SK-N-SH (cell line): ENCODE measurements around the gene ZSCAN25. TPM values are rescaled to one million over a fixed set of nuclear protein-coding genes. Genes with fewer than 3 reads are reported as not detected.

Experiments
- CTCF ChIA-PET: fragments of 300-600, 350-600 bp; formaldehyde crosslinking; extraction: SDS; loops from one replicate; lab custom pipeline; 2021; lab: Yijun Ruan, JAX
- POLR2A ChIA-PET: fragments of 350-600 bp; sonication (Branson Sonifier 250); formaldehyde crosslinking; extraction: SDS; loops from one replicate; lab custom pipeline; 2020; ENCODE audit warnings: antibody characterized with exemption, inconsistent platforms; lab: Yijun Ruan, JAX
- DNase-seq: peaks from one replicate; pipeline ENCODE4 v3.0.0; 2012
- H2AFZ ChIP-seq: fragments of 200-600 bp; sonication (generic); 2 replicates; pipeline ENCODE4 v1.8.1; 2016; ENCODE audit warnings: antibody characterized with exemption, mild to moderate bottlenecking, low read depth
- H3F3A ChIP-seq: fragments of 200-600 bp; sonication (generic); replicated peaks from 2 replicates; pipeline ENCODE3; 2016; ENCODE audit warnings: antibody characterized with exemption, mild to moderate bottlenecking; ENCODE audit not compliant: insufficient read depth
- H3K27ac ChIP-seq, 2 experiments: fragments of 200-500 bp in 1 of 2; fragments of 200-600 bp in 1 of 2; sonication (Bioruptor generic) in 1 of 2; sonication (generic), shearing (Covaris generic) in 1 of 2; 2 replicates each; pipeline versions ENCODE4 v1.5.1 to v1.6.1; 2014 to 2016; ENCODE audit warnings: low read depth in 2 of 2, inconsistent platforms in 1 of 2, low read length in 1 of 2, mild to moderate bottlenecking in 1 of 2, mixed read lengths in 1 of 2
- H3K27me3 ChIP-seq: fragments of 200-600 bp; sonication (generic), shearing (Covaris generic); 2 replicates; pipeline ENCODE4 v1.6.1; 2016; ENCODE audit warnings: mixed run types; ENCODE audit not compliant: insufficient read depth
- H3K36me3 ChIP-seq, 2 experiments: fragments of 200-500 bp in 1 of 2; fragments of 200-600 bp in 1 of 2; sonication (Bioruptor generic) in 1 of 2; sonication (generic) in 1 of 2; replicated peaks in 1 of 2; 2 replicates each; pipeline versions ENCODE3 to v1.5.1; 2014 to 2016; ENCODE audit warnings: low read length in 1 of 2, mild to moderate bottlenecking in 1 of 2; ENCODE audit not compliant: insufficient read depth in 2 of 2, control insufficient read depth in 1 of 2
- H3K4me1 ChIP-seq, 2 experiments: fragments of 200-500 bp in 1 of 2; fragments of 200-600 bp in 1 of 2; sonication (Bioruptor generic) in 1 of 2; sonication (generic), shearing (Covaris generic) in 1 of 2; 2 replicates each; pipeline versions ENCODE4 v1.5.1 to v1.6.1; 2014 to 2016; ENCODE audit warnings: low read depth in 1 of 2, low read length in 1 of 2, mixed run types in 1 of 2; ENCODE audit not compliant: insufficient read depth in 2 of 2, control insufficient read depth in 1 of 2
- H3K4me2 ChIP-seq: fragments of 200-600 bp; sonication (generic), shearing (Covaris generic); 2 replicates; pipeline ENCODE4 v1.6.1; 2017; ENCODE audit warnings: mixed run types
- H3K4me3 ChIP-seq, 2 experiments: fragments of 200-500 bp in 1 of 2; fragments of 200-600 bp in 1 of 2; sonication (Bioruptor generic) in 1 of 2; sonication (generic), shearing (Covaris generic) in 1 of 2; 2 replicates each; pipeline versions ENCODE4 v1.5.1 to v1.8.1; 2014 to 2016; ENCODE audit warnings: low read depth in 2 of 2, inconsistent platforms in 1 of 2, low read length in 1 of 2, mild to moderate bottlenecking in 1 of 2, mixed read lengths in 1 of 2, moderate library complexity in 1 of 2
- H3K79me2 ChIP-seq: fragments of 200-600 bp; sonication (generic); 2 replicates; pipeline ENCODE4 v1.8.1; 2017; ENCODE audit warnings: mild to moderate bottlenecking; ENCODE audit not compliant: insufficient read depth
- H3K9ac ChIP-seq: fragments of 200-600 bp; sonication (generic); 2 replicates; pipeline ENCODE4 v1.6.1; 2017; ENCODE audit warnings: mixed run types
- H3K9me2 ChIP-seq: fragments of 200-600 bp; sonication (generic); 2 replicates; pipeline ENCODE4 v1.6.1; 2017; ENCODE audit warnings: mixed run types
- H3K9me3 ChIP-seq: fragments of 200-600 bp; sonication (generic); 2 replicates; pipeline ENCODE4 v1.6.1; 2017; ENCODE audit warnings: mixed run types, mild to moderate bottlenecking, moderate library complexity
- H4K20me1 ChIP-seq: fragments of 200-600 bp; sonication (generic); 2 replicates; pipeline ENCODE4 v1.6.1; 2017; ENCODE audit warnings: mild to moderate bottlenecking, mixed run types; ENCODE audit not compliant: insufficient read depth
- CHD2 ChIP-seq: fragments of 150-350 bp; IDR thresholded peaks from 2 replicates; pipeline ENCODE4 v1.6.1; 2018; ENCODE audit warnings: low read length; ENCODE audit not compliant: partially characterized antibody
- CTCF ChIP-seq: fragments of 200-600 bp; sonication (generic); IDR thresholded peaks from 2 replicates; pipeline ENCODE4 v1.6.1; 2017; ENCODE audit warnings: antibody characterized with exemption, mild to moderate bottlenecking, moderate library complexity
- EP300 ChIP-seq, 2 experiments: IDR thresholded peaks; 2 replicates each; pipeline versions ENCODE4 v1.4.0 to v1.6.1; 2012; ENCODE audit warnings: borderline replicate concordance in 1 of 2, low read depth in 1 of 2, low read length in 1 of 2
- FOSL2 ChIP-seq: IDR thresholded peaks from 2 replicates; pipeline ENCODE4 v1.4.0; 2012; ENCODE audit warnings: low read depth, mild to moderate bottlenecking, moderate library complexity, borderline replicate concordance
- JUND ChIP-seq: IDR thresholded peaks from 2 replicates; pipeline ENCODE4 v1.4.0; 2012
- MXI1 ChIP-seq: IDR thresholded peaks from 2 replicates; pipeline ENCODE4 v1.6.1; 2012; ENCODE audit warnings: mild to moderate bottlenecking, low read depth, low read length, improper control_type of control experiment
- NFIC ChIP-seq: IDR thresholded peaks from 2 replicates; pipeline ENCODE4 v1.4.0; 2012; ENCODE audit warnings: borderline replicate concordance
- NRF1 ChIP-seq: IDR thresholded peaks from 2 replicates; pipeline ENCODE4 v1.6.1; 2012; ENCODE audit warnings: low read depth, mild to moderate bottlenecking, low read length
- SIN3A ChIP-seq: IDR thresholded peaks from 2 replicates; pipeline ENCODE4 v1.6.1; 2012; ENCODE audit warnings: low read depth, mild to moderate bottlenecking, low read length, moderate library complexity, borderline replicate concordance
- TEAD4 ChIP-seq: IDR thresholded peaks from 2 replicates; pipeline ENCODE4 v1.4.0; 2012; ENCODE audit warnings: mild to moderate bottlenecking, borderline replicate concordance; ENCODE audit not compliant: insufficient read depth
- USF1 ChIP-seq: IDR thresholded peaks from 2 replicates; pipeline ENCODE4 v1.4.0; 2012; ENCODE audit warnings: low read depth, borderline replicate concordance
- WGBS: methylation state at CpG from one replicate; pipeline ENCODE4 v1.1.6; 2017; ENCODE audit warnings: low lambda C conversion rate; 5-methylcytosine and 5-hydroxymethylcytosine counted together
- polyA plus RNA-seq, 3 experiments: library from polyadenylated mRNA; depleted of rRNA; stranded (reverse); fragments of >200 nt; gene quantifications; 2 replicates each; pipeline ENCODE4 v1.2.3, GENCODE V29; 2012
- TF ChIP-seq, protein P1 (sequence below): IDR thresholded peaks from 2 replicates; pipeline ENCODE4 v1.4.0; 2012; ENCODE audit warnings: low read depth, borderline replicate concordance
- TF ChIP-seq, protein P2 (sequence below): IDR thresholded peaks from 2 replicates; pipeline ENCODE4 v1.4.0; 2012; ENCODE audit warnings: low read depth
- TF ChIP-seq, protein P3 (sequence below): IDR thresholded peaks from 2 replicates; pipeline ENCODE4 v1.6.1; 2012; ENCODE audit warnings: mild to moderate bottlenecking, low read depth, low read length, moderate library complexity

The ZSCAN25 gene
- polyA plus RNA-seq, 1 of the 3 experiments (the other 2 are of a cell fraction) = 14.9 TPM

DNA sequence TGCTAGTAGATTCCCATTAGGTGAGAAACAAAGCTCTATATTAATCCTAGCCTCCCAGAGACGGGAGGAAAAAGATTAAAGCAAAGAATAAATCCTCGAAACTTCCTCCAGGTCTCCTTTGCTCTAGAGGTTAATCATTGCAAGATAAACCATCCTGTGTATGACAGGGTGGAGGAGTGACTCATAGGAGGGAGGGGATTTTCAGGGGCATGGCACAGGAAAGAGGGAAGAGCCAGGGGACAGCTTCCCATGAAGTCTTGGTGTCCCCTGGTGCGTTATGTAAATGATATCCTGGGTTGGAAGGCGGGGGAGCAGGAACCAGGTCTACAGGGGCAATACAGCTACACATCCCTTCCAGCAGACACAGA, 62.3 kb downstream of the ZSCAN25 start (continued):
- TF ChIP-seq MXI1 (no peak), USF1 (no peak), NFIC (no peak), FOSL2 (peak; percentile 34; the same call in 1 of the 2 replicates), CTCF (no peak), JUND (peak; percentile 25; the same call in 1 of the 2 replicates), TEAD4 (no peak)

DNA sequence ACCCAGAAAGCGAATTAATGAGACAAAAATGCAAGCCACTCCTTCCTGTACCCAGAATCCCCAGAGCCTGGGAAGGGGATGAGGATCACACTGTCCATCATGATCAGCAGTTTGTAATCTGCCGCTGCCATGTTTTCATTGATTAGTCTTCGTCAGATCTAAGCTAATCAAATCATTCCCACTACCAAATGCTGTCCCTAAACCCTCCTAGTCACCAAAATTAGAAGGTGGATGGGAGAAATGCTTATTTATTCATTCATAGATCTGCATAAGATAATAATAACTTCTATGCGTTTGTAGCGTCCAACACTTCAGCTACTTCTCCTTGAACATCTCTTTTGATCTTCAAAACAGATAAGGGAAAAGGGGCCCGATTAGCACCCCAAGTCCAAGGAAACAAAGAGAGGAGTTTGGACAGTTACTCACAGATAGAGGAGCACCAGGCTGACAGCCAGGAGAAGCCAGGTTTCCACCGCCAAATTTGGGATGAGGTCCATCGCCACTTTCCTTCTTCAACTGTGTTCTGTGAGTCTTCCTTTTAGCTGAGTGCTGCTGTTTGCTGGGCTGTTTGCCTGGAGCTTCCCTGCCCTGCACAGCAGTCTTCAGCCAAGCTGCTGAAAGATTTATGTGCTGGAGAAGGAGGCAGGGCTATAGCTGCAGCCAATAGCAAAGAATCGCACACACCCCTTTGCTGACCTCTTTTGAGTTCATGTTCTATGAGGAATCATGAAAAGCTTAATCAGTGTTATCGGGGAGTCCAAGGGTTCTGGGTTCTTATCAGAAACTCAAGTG, 62.9 kb downstream of the ZSCAN25 start, which contains the start of gene CYP3A5:
Gene CYP3A5, minus strand, starts transcription at position 597 of the 792 bp plus-strand sequence. Its CDS starts 100 bp downstream, at position 497.
- H3K27me3 ChIP-seq = no peaks in the 10 kb centered on the region
- H3K4me2 ChIP-seq = peak within 1 kb of the TSS; percentile 21
- no peak within 1 kb of the TSS for H2AFZ ChIP-seq
- no peaks in the 10 kb centered on the region for H3K9me3 ChIP-seq
- no peak within 1 kb of the TSS for H3K9ac ChIP-seq
- H4K20me1 ChIP-seq = no peaks in the 10 kb centered on the region
- CTCF ChIA-PET = interaction anchor here (0.8 to 1.4 kb wide), 3 partner anchors 8 to 63 kb away, joined by 3 to 5 read pairs (median 3); partner anchors contain the start of gene ZSCAN25
- TF ChIP-seq EP300 (IDR thresholded peaks at IDR 0.05; ENCODE audit: borderline replicate concordance in 1 of 2, low read depth in 1 of 2, low read length in 1 of 2) (no peak), NRF1 (no peak), CHD2 (no peak), NFIC (no peak), USF1 (no peak), MXI1 (no peak), CTCF (no peak), SIN3A (no peak)
- TF ChIP-seq, protein P1, sequence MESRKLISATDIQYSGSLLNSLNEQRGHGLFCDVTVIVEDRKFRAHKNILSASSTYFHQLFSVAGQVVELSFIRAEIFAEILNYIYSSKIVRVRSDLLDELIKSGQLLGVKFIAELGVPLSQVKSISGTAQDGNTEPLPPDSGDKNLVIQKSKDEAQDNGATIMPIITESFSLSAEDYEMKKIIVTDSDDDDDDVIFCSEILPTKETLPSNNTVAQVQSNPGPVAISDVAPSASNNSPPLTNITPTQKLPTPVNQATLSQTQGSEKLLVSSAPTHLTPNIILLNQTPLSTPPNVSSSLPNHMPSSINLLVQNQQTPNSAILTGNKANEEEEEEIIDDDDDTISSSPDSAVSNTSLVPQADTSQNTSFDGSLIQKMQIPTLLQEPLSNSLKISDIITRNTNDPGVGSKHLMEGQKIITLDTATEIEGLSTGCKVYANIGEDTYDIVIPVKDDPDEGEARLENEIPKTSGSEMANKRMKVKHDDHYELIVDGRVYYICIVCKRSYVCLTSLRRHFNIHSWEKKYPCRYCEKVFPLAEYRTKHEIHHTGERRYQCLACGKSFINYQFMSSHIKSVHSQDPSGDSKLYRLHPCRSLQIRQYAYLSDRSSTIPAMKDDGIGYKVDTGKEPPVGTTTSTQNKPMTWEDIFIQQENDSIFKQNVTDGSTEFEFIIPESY = no peak
- TF ChIP-seq, protein P2, sequence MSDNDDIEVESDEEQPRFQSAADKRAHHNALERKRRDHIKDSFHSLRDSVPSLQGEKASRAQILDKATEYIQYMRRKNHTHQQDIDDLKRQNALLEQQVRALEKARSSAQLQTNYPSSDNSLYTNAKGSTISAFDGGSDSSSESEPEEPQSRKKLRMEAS = no peak
- TF ChIP-seq, protein P3, sequence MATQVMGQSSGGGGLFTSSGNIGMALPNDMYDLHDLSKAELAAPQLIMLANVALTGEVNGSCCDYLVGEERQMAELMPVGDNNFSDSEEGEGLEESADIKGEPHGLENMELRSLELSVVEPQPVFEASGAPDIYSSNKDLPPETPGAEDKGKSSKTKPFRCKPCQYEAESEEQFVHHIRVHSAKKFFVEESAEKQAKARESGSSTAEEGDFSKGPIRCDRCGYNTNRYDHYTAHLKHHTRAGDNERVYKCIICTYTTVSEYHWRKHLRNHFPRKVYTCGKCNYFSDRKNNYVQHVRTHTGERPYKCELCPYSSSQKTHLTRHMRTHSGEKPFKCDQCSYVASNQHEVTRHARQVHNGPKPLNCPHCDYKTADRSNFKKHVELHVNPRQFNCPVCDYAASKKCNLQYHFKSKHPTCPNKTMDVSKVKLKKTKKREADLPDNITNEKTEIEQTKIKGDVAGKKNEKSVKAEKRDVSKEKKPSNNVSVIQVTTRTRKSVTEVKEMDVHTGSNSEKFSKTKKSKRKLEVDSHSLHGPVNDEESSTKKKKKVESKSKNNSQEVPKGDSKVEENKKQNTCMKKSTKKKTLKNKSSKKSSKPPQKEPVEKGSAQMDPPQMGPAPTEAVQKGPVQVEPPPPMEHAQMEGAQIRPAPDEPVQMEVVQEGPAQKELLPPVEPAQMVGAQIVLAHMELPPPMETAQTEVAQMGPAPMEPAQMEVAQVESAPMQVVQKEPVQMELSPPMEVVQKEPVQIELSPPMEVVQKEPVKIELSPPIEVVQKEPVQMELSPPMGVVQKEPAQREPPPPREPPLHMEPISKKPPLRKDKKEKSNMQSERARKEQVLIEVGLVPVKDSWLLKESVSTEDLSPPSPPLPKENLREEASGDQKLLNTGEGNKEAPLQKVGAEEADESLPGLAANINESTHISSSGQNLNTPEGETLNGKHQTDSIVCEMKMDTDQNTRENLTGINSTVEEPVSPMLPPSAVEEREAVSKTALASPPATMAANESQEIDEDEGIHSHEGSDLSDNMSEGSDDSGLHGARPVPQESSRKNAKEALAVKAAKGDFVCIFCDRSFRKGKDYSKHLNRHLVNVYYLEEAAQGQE = no peak
- TF ChIP-seq, all 33 proteins: peak for 0
- H3K27ac ChIP-seq = no peak within 1 kb of the TSS
- POLR2A ChIA-PET = no interaction called here
- peak within 1 kb of the TSS in 1 of 2 experiments; percentile 18; a peak in 1 of 4 replicates for H3K4me3 ChIP-seq
- H3K9me2 ChIP-seq = no peaks in the 10 kb centered on the region
- no peaks in the 10 kb centered on the region for H3K36me3 ChIP-seq
- WGBS = 17% methylated on average over 10 of the region's 10 CpGs
- no peak for DNase-seq
- H3K79me2 ChIP-seq = no peaks in the 10 kb centered on the region
- H3K4me1 ChIP-seq = peaks cover 0 to 5% of the 10 kb centered on the region in 2 experiments; a peak in 1 of 4 replicates
- no peaks in the 10 kb centered on the region for H3F3A ChIP-seq
